Stromal cell of bone marrow (primary cell): Measurements from ENCODE around the gene PTPRE.

Source experiments
- DNase-seq: peaks from one replicate; pipeline ENCODE4 v3.0.0-alpha.2; 2012; ENCODE audit warnings: low read depth

PTPRE gene

GRCh38 chr10:128060341-128061250 is 153.7 kb downstream of the PTPRE start:
- DNase-seq: no peak

- no peak for DNase-seq
Observed at GRCh38 chr10:128061306-128062300, 154.7 kb downstream of the PTPRE start.

- DNase-seq: no peak
Observed at GRCh38 chr10:128062331-128062880, 155.5 kb downstream of the PTPRE start.

GRCh38 chr10:128062881-128063563 is 156.1 kb downstream of the PTPRE start:
- DNase-seq: no peak

- no peak for DNase-seq
Observed at GRCh38 chr10:128063736-128064107, 156.8 kb downstream of the PTPRE start.

GRCh38 chr10:128064108-128064969 is 157.4 kb downstream of the PTPRE start:
- DNase-seq: peak; percentile 89

GRCh38 chr10:128064970-128065580 is 158.2 kb downstream of the PTPRE start:
- DNase-seq: peak; percentile 28

- no peak for DNase-seq
Observed at GRCh38 chr10:128065881-128066534, 159.1 kb downstream of the PTPRE start.

- no peak for DNase-seq
Observed at GRCh38 chr10:128066870-128067382, 160.0 kb downstream of the PTPRE start.

- DNase-seq: no peak
Observed at GRCh38 chr10:128067691-128068397, 160.9 kb downstream of the PTPRE start.

- no peak for DNase-seq
Observed at GRCh38 chr10:128068398-128069285, 161.7 kb downstream of the PTPRE start.

- DNase-seq: no peak
Observed at GRCh38 chr10:128069351-128070051, 162.6 kb downstream of the PTPRE start.

- DNase-seq: no peak
Observed at GRCh38 chr10:128070161-128070560, 163.3 kb downstream of the PTPRE start.

- no peak for DNase-seq
Observed at GRCh38 chr10:128070721-128071416, 164.0 kb downstream of the PTPRE start.

- DNase-seq: no peak
Observed at GRCh38 chr10:128071417-128071782, 164.5 kb downstream of the PTPRE start.

GRCh38 chr10:128072046-128072445 is 165.1 kb downstream of the PTPRE start:
- no peak for DNase-seq
